ENCODE results near the gene DGKH. TPM values are rescaled to one million over a fixed set of nuclear protein-coding genes. Genes with fewer than 3 reads are reported as not detected.
A peak's percentile ranks its signal among the peaks of the same experiment; 100 is the strongest.
"Not testable (repeated sequence)": the region's sequence is repeated elsewhere in the genome, so short reads cannot be mapped to it uniquely, and the experiment has no call there.

DGKH gene
- total RNA-seq, 1 experiment from 2014 or later = 3.7 TPM

GRCh38 chr13:42129033-42129432 is 80.6 kb downstream of the DGKH start:
- Histone ChIP-seq H3K4me3 (ENCODE audit: insufficient read depth, low read depth, low read length) (no peak overlapping the region), H3K27me3 (ENCODE audit: control insufficient read depth, insufficient read depth, low read length) (no peaks in the 10 kb centered on the region), H3K36me3 (replicated peaks; ENCODE audit: control insufficient read depth, insufficient read depth, low read length) (peaks cover 2% of the 10 kb centered on the region; the same call in 1 of the 2 replicates)
- peak; percentile 16 for DNase-seq

GRCh38 chr13:42136518-42136917 is 88.1 kb downstream of the DGKH start:
- Histone ChIP-seq H3K36me3 (replicated peaks; ENCODE audit: control insufficient read depth, insufficient read depth, low read length) (no peaks in the 10 kb centered on the region), H3K27me3 (ENCODE audit: control insufficient read depth, insufficient read depth, low read length) (no peaks in the 10 kb centered on the region), H3K4me3 (ENCODE audit: insufficient read depth, low read depth, low read length) (no peak overlapping the region)
- DNase-seq = no peak

GRCh38 chr13:42137856-42138537 is 89.5 kb downstream of the DGKH start:
- no peaks in the 10 kb centered on the region for H3K27me3 ChIP-seq (ENCODE audit: control insufficient read depth, insufficient read depth, low read length)
- H3K36me3 ChIP-seq (replicated peaks; ENCODE audit: control insufficient read depth, insufficient read depth, low read length) = no peaks in the 10 kb centered on the region
- no peak overlapping the region for H3K4me3 ChIP-seq (ENCODE audit: insufficient read depth, low read depth, low read length)
- no peak for DNase-seq

- DNase-seq = no peak
- Histone ChIP-seq H3K27me3 (ENCODE audit: control insufficient read depth, insufficient read depth, low read length) (no peaks in the 10 kb centered on the region), H3K4me3 (ENCODE audit: insufficient read depth, low read depth, low read length) (no peak overlapping the region), H3K36me3 (replicated peaks; ENCODE audit: control insufficient read depth, insufficient read depth, low read length) (no peaks in the 10 kb centered on the region)
Observed at GRCh38 chr13:42140494-42140893, 92.0 kb downstream of the DGKH start.

GRCh38 chr13:42141052-42141451 is 92.6 kb downstream of the DGKH start:
- H3K36me3 ChIP-seq (replicated peaks; ENCODE audit: control insufficient read depth, insufficient read depth, low read length); H3K27me3 ChIP-seq (ENCODE audit: control insufficient read depth, insufficient read depth, low read length); H3K4me3 ChIP-seq (ENCODE audit: insufficient read depth, low read depth, low read length); DNase-seq: not testable (repeated sequence)

GRCh38 chr13:42146359-42146758 is 97.9 kb downstream of the DGKH start:
- no peak for DNase-seq
- no peaks in the 10 kb centered on the region for H3K36me3 ChIP-seq (replicated peaks; ENCODE audit: control insufficient read depth, insufficient read depth, low read length)

GRCh38 chr13:42148538-42148937 is 100.1 kb downstream of the DGKH start:
- no peaks in the 10 kb centered on the region for H3K27me3 ChIP-seq (ENCODE audit: control insufficient read depth, insufficient read depth, low read length)
- DNase-seq = no peak
- no peak overlapping the region for H3K4me3 ChIP-seq (ENCODE audit: insufficient read depth, low read depth, low read length)
- H3K36me3 ChIP-seq (replicated peaks; ENCODE audit: control insufficient read depth, insufficient read depth, low read length) = no peaks in the 10 kb centered on the region

More at GRCh38 chr13:42146359-42146758, 97.9 kb downstream of the DGKH start:
- Histone ChIP-seq H3K27me3 (ENCODE audit: control insufficient read depth, insufficient read depth, low read length) (no peaks in the 10 kb centered on the region), H3K4me3 (ENCODE audit: insufficient read depth, low read depth, low read length) (no peak overlapping the region)

- DNase-seq = no peak
- H3K4me3 ChIP-seq (ENCODE audit: insufficient read depth, low read depth, low read length) = no peak overlapping the region
- no peaks in the 10 kb centered on the region for H3K36me3 ChIP-seq (replicated peaks; ENCODE audit: control insufficient read depth, insufficient read depth, low read length)
- no peaks in the 10 kb centered on the region for H3K27me3 ChIP-seq (ENCODE audit: control insufficient read depth, insufficient read depth, low read length)
Observed at GRCh38 chr13:42149136-42149535, 100.7 kb downstream of the DGKH start.

GRCh38 chr13:42151781-42152180 is 103.3 kb downstream of the DGKH start:
- DNase-seq = no peak
- H3K36me3 ChIP-seq (replicated peaks; ENCODE audit: control insufficient read depth, insufficient read depth, low read length) = no peaks in the 10 kb centered on the region
- no peak overlapping the region for H3K4me3 ChIP-seq (ENCODE audit: insufficient read depth, low read depth, low read length)
- no peaks in the 10 kb centered on the region for H3K27me3 ChIP-seq (ENCODE audit: control insufficient read depth, insufficient read depth, low read length)

GRCh38 chr13:42152495-42152894 is 104.0 kb downstream of the DGKH start:
- no peak for DNase-seq
- H3K27me3 ChIP-seq (ENCODE audit: control insufficient read depth, insufficient read depth, low read length) = no peaks in the 10 kb centered on the region
- H3K36me3 ChIP-seq (replicated peaks; ENCODE audit: control insufficient read depth, insufficient read depth, low read length) = no peaks in the 10 kb centered on the region
- H3K4me3 ChIP-seq (ENCODE audit: insufficient read depth, low read depth, low read length) = no peak overlapping the region

- Histone ChIP-seq H3K4me3 (ENCODE audit: insufficient read depth, low read depth, low read length) (no peak overlapping the region), H3K27me3 (ENCODE audit: control insufficient read depth, insufficient read depth, low read length) (no peaks in the 10 kb centered on the region), H3K36me3 (replicated peaks; ENCODE audit: control insufficient read depth, insufficient read depth, low read length) (no peaks in the 10 kb centered on the region)
- peak; percentile 13 for DNase-seq
Observed at GRCh38 chr13:42153199-42154113, 105.0 kb downstream of the DGKH start.

GRCh38 chr13:42155251-42155650 is 106.8 kb downstream of the DGKH start:
- DNase-seq = no peak
- Histone ChIP-seq H3K4me3 (ENCODE audit: insufficient read depth, low read depth, low read length) (no peak overlapping the region), H3K27me3 (ENCODE audit: control insufficient read depth, insufficient read depth, low read length) (no peaks in the 10 kb centered on the region), H3K36me3 (replicated peaks; ENCODE audit: control insufficient read depth, insufficient read depth, low read length) (no peaks in the 10 kb centered on the region)

- not testable (repeated sequence) for H3K27me3 ChIP-seq (ENCODE audit: control insufficient read depth, insufficient read depth, low read length); H3K36me3 ChIP-seq (replicated peaks; ENCODE audit: control insufficient read depth, insufficient read depth, low read length); DNase-seq; H3K4me3 ChIP-seq (ENCODE audit: insufficient read depth, low read depth, low read length)
Observed at GRCh38 chr13:42163338-42163737, 114.9 kb downstream of the DGKH start.

GRCh38 chr13:42163910-42164309 is 115.5 kb downstream of the DGKH start:
- H3K27me3 ChIP-seq (ENCODE audit: control insufficient read depth, insufficient read depth, low read length); DNase-seq; H3K4me3 ChIP-seq (ENCODE audit: insufficient read depth, low read depth, low read length); H3K36me3 ChIP-seq (replicated peaks; ENCODE audit: control insufficient read depth, insufficient read depth, low read length): not testable (repeated sequence)

GRCh38 chr13:42164557-42165125 is 116.2 kb downstream of the DGKH start:
- H3K27me3 ChIP-seq (ENCODE audit: control insufficient read depth, insufficient read depth, low read length) = no peaks in the 10 kb centered on the region
- no peak for DNase-seq
- no peak overlapping the region for H3K4me3 ChIP-seq (ENCODE audit: insufficient read depth, low read depth, low read length)
- H3K36me3 ChIP-seq (replicated peaks; ENCODE audit: control insufficient read depth, insufficient read depth, low read length) = no peaks in the 10 kb centered on the region
